IMR-90 (cell line): ENCODE results near the gene IFTAP.

Experiments used
- BHLHE40 ChIP-seq: fragments of 150-350 bp; IDR thresholded peaks from 2 replicates; pipeline ENCODE4 v1.6.1; 2016; ENCODE audit warnings: mild to moderate bottlenecking, low read depth, low read length
- CEBPB ChIP-seq: IDR thresholded peaks from 2 replicates; pipeline ENCODE4 v1.6.1; 2012; ENCODE audit warnings: low read depth, low read length, improper control_type of control experiment
- CTCF ChIP-seq: conservative IDR thresholded peaks from 2 replicates; pipeline ENCODE4 v1.5.1; 2012; ENCODE audit warnings: mild to moderate bottlenecking, low read depth, low read length, improper control_type of control experiment
- ELK1 ChIP-seq: fragments of 150-350 bp; IDR thresholded peaks from 2 replicates; pipeline ENCODE4 v1.6.1; 2016; ENCODE audit warnings: low read depth, mild to moderate bottlenecking, low read length, moderate library complexity, borderline replicate concordance
- MAZ ChIP-seq: IDR thresholded peaks from 2 replicates; pipeline ENCODE4 v1.6.1; 2012; ENCODE audit warnings: low read depth, mild to moderate bottlenecking, low read length, improper control_type of control experiment, moderate library complexity, borderline replicate concordance
- MXI1 ChIP-seq: IDR thresholded peaks from 2 replicates; pipeline ENCODE4 v1.6.1; 2012; ENCODE audit warnings: low read depth, mild to moderate bottlenecking, low read length, moderate library complexity, borderline replicate concordance
- POLR2A ChIP-seq: IDR thresholded peaks from 2 replicates; pipeline ENCODE4 v1.6.1; 2012; ENCODE audit warnings: mild to moderate bottlenecking, low read depth, low read length
- RAD21 ChIP-seq: IDR thresholded peaks from 2 replicates; pipeline ENCODE4 v1.6.1; 2012; ENCODE audit warnings: low read length, improper control_type of control experiment
- RFX5 ChIP-seq: IDR thresholded peaks from 2 replicates; pipeline ENCODE4 v1.8.0; 2012; ENCODE audit warnings: low read depth, mild to moderate bottlenecking, low read length, moderate library complexity

GRCh38 chr11:36623494-36623893 lies 29.2 kb downstream of the IFTAP start:
- TF ChIP-seq CTCF (no peak), CEBPB (peak; percentile 42; the same call in 1 of the 2 replicates), RFX5 (no peak), POLR2A (no peak), ELK1 (no peak), MAZ (no peak), RAD21 (no peak), MXI1 (no peak), BHLHE40 (no peak)
